C4-2B (cell line): Measurements from ENCODE around the gene GNG4.
A peak's percentile ranks its signal among the peaks of the same experiment; 100 is the strongest.
"Not testable (repeated sequence)": the region's sequence is repeated elsewhere in the genome, so short reads cannot be mapped to it uniquely, and the experiment has no call there.

Source experiments
- H3K27ac ChIP-seq: fragments of 450-650 bp; 2 replicates; pipeline ENCODE4 v1.5.1; 2017
- ZFX ChIP-seq: fragments of 450-650 bp; IDR thresholded peaks from 2 replicates; pipeline ENCODE4 v1.6.1; 2017
- TF ChIP-seq, protein P1 (sequence below): fragments of 450-650 bp; conservative IDR thresholded peaks from 2 replicates; pipeline ENCODE4 v1.5.1; 2017; ENCODE audit warnings: mild to moderate bottlenecking

Gene GNG4

DNA sequence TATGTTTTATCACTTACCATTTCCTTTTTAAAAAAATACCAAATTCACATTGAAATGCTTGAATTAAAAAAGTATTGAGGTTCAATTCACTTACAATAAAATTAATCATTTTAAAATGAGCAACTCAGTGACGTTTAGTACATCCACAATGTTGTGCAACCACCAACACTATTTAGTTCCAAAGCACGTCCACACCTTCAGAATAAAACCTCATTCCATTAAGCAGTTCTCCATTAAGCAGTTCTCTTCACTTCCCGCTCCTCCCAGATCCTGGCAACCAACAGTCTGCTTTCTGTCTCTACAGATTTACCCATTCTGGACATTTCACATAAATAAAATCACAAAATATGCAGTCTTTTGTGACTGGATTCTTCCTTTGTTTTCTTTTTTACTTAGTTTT lies 41.3 kb downstream of the GNG4 start:
- no peak overlapping the region for H3K27ac ChIP-seq
- TF ChIP-seq, protein P1, sequence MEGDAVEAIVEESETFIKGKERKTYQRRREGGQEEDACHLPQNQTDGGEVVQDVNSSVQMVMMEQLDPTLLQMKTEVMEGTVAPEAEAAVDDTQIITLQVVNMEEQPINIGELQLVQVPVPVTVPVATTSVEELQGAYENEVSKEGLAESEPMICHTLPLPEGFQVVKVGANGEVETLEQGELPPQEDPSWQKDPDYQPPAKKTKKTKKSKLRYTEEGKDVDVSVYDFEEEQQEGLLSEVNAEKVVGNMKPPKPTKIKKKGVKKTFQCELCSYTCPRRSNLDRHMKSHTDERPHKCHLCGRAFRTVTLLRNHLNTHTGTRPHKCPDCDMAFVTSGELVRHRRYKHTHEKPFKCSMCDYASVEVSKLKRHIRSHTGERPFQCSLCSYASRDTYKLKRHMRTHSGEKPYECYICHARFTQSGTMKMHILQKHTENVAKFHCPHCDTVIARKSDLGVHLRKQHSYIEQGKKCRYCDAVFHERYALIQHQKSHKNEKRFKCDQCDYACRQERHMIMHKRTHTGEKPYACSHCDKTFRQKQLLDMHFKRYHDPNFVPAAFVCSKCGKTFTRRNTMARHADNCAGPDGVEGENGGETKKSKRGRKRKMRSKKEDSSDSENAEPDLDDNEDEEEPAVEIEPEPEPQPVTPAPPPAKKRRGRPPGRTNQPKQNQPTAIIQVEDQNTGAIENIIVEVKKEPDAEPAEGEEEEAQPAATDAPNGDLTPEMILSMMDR: no peak
- no peak for TF ChIP-seq ZFX

DNA sequence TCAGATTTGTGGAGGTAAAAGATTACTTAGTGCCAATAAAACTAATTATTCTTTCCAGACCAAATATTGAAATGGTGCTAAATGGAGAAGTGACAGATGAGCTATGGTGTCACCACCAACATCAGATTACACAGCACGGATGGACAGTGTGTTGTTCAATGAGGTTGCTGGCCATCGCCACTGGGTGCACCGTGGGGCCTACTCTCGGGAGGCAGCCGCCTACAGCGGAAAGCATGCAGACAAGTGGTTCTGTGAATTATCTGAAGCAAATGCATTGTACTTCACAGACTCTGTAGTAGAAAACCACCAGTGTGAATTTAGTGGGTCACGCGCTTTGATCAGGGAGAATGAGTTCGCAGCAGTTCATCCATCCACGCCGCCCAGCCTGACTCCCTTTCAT lies 42.3 kb downstream of the GNG4 start:
- H3K27ac ChIP-seq: no peak overlapping the region
- no peak for TF ChIP-seq ZFX
- TF ChIP-seq, protein P1: no peak

DNA sequence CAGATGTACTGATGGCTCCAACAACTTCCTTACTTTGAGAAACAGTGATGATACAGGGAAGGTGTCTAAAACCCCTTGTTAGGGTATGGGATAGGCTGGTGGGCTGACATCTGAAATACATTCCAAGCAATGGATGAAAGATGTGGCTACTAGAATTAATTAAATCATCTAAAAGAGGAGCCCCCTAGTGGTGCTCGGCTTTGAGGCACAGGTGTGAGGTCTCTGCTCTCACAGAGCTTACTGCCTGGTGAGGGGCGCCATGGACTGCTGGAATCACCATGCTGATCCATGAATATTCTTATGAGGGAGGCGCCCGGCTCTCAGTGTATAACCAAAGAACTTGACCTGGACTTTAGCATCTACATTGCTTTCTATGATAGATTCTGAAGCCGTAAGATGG lies 48.5 kb downstream of the GNG4 start:
- TF ChIP-seq ZFX: no peak
- TF ChIP-seq, protein P1: peak; percentile 73
- no peak overlapping the region for H3K27ac ChIP-seq

DNA sequence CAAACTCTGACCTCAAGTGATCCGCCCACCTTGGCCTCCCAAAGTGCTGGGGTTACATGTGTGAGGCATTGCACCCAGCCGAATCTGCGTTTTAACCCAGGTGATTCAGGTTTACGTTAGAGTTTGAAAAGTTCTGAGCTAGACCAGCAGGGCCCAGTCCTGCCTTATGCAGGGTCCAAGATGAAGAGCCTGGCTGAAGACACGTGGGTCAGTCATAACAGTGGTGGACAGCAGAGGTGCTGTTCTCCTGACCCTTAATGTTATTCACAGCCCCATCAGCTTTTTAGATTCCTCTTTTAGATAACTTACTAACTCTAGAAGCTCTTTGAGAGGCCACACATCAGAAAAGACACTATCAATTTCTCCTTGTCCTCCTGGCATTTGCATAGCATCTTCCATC lies 50.0 kb downstream of the GNG4 start:
- no peak overlapping the region for H3K27ac ChIP-seq
- TF ChIP-seq, protein P1: no peak
- no peak for TF ChIP-seq ZFX

DNA sequence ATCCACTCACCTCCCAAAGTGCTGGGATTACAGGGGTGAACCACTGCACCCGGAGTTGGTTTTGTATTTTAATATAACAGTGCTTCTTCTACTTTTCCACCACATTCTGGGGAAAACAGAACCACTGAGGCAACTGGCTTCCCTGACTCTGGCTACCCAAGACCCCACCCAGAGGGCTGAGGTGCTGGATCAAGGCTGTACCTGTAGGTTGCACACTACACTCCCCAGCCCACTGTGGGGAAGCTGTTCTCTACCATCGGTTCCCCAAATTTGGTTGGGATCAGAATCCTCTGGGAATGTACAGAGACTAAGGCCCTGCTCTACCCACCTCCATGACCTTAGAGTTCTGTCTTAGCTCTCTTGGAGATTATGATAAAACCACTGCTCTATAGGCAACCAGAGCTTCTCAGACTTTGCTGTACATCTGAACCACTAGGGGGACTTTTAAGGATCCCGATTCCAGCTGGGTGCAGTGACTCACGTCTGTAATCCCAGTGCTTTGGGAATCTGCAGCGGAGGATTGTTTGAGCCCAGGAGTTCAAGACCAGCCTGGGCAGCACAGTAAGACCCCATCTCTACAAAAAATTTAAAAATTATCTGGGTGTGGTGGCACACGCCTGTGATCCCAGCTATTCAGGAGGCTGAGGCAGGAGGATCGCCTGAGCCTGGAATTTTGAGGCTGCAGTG lies 51.6 kb downstream of the GNG4 start:
- TF ChIP-seq ZFX: no peak
- TF ChIP-seq, protein P1: no peak; the same call in 1 of the 2 replicates

DNA sequence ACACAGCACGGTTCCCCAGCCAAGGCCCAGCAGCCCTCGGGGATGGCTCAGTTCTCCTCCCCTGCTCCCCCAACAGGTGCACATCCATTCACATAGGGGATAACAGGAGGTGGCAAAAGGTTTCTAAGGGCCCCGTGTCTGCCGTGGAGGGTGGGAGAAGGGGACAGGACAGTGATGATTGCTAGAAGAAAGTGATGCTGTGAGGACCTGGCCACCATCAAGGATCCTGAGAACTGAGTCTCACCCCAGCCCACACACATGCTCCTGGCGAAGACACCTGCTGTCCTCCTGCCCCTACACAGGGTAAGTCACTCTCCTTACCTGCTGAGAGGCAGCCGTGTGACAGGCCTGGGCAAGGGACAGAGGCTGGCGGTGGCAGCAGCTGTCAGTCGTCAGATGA lies 54.5 kb downstream of the GNG4 start:
- no peak overlapping the region for H3K27ac ChIP-seq
- TF ChIP-seq, protein P1: no peak
- TF ChIP-seq ZFX: no peak

More for the DNA sequence above, 51.6 kb downstream of the GNG4 start:
- H3K27ac ChIP-seq: no peak overlapping the region

DNA sequence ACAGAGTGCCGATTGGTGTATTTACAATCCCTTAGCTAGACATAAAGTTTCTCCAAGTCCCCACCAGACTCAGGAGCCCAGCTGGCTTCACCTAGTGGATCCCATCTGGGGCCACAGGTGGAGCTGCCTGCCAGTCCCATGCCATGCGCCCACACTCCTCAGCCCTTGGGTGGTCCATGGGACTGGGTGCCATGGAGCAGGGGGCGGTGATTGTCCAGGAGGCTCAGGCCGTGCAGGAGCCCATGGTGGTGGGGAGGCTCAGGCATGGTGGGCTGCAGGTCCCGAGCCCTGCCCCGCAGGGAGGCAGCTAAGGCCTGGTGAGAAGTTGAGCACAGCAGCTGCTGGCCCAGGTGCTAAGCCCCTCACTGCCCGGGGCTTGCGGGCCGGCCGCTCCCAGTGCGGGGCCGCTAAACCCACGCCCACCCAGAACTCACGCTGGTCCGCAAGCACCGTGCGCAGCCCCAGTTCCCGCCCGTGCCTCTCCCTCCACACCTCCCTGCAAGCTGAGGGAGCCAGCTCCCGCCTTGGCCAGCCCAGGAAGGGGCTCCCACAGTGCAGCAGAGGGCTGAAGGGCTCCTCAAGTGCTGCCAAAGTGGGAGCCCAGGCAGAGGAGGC lies 55.2 kb downstream of the GNG4 start:
- not testable (repeated sequence) for H3K27ac ChIP-seq
